Measurements from ENCODE around the gene ELF5. TPM values are rescaled to one million over a fixed set of nuclear protein-coding genes. Genes with fewer than 3 reads are reported as not detected.

The ELF5 gene
- total RNA-seq, 1 donor from 2014 or later = not detected

DNA sequence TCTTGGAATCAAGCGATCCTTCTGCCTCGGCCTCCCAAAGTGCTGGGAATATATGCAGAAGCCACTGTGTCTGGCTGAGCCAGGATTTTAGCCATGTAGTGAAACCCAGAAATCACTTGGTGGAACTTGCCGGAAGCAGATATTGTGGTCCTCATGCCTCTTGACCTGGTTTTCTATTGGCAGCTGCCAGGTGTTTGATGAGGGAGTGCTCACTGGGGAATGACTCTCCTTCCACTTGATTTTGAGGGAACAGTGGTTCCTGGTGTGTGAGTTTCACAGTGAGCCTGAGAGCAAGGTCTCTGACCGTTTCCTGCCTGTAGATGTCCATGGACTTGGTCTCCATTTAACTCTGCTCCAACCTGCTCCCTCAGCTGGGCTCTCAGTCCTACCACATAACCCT is 34.7 kb upstream of the ELF5 start:
- TF ChIP-seq, protein P1, sequence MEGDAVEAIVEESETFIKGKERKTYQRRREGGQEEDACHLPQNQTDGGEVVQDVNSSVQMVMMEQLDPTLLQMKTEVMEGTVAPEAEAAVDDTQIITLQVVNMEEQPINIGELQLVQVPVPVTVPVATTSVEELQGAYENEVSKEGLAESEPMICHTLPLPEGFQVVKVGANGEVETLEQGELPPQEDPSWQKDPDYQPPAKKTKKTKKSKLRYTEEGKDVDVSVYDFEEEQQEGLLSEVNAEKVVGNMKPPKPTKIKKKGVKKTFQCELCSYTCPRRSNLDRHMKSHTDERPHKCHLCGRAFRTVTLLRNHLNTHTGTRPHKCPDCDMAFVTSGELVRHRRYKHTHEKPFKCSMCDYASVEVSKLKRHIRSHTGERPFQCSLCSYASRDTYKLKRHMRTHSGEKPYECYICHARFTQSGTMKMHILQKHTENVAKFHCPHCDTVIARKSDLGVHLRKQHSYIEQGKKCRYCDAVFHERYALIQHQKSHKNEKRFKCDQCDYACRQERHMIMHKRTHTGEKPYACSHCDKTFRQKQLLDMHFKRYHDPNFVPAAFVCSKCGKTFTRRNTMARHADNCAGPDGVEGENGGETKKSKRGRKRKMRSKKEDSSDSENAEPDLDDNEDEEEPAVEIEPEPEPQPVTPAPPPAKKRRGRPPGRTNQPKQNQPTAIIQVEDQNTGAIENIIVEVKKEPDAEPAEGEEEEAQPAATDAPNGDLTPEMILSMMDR (conservative IDR thresholded peaks at IDR 0.05; ENCODE audit: low read depth, low read length) = no peak
- no peak overlapping the region for H3K4me3 ChIP-seq (ENCODE audit: low read depth, low read length)
- DNase-seq (ENCODE audit: low read depth) = no peak

DNA sequence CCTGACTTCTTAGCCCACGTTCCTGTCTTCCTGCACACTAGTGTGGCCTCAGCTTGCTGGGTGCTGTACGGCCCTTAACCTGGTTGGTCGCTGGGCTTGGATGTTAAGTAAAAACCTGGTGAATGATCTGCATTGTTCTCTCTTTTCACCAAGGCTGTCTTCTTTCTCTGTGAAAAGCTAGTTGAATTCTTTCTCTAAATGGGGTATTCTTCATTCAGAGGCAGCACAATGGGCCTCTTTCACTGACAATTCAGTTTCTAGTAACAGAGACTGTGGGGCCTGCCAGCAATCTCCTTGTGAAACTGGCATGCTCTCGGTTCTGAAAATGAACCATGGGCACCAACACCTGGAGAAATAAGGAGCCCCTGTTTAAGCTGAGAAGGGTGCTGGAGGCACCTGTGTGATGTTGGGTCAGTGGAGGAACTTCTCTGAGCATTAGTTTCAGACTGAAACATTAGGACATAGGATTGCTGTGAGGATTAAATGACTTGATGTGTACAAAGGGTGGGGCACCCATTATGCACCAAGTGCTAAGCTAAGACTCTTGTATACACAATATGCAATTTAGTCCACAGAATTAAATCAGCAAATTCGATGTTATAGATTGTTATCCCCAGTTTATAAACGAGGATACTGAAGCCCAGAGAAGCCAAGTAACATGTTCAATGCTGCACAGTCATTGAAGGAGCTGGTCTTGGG is 33.1 kb upstream of the ELF5 start:
- no peak overlapping the region for H3K4me3 ChIP-seq (ENCODE audit: low read depth, low read length)
- DNase-seq (ENCODE audit: low read depth) = no peak
- TF ChIP-seq, protein P1 (conservative IDR thresholded peaks at IDR 0.05; ENCODE audit: low read depth, low read length) = no peak

DNA sequence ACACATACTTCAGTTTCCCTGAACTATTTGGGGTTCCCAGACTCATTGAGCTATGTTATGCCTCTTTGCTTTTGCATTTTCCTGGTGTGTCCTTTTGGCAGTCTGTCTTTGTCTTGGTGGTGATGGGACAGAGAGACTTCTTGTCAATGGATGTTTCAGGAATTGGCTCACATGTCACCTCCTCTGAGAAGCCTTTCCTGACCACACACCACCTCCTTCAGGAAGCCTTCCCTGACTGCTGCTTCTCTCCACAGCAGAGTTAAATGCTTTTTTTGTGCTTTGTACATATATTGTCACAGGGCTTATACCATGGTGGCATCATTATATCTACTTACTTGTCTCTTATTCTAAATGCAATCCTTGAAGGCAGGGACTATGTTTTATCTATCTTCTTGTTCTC is 28.5 kb upstream of the ELF5 start:
- H3K4me3 ChIP-seq (ENCODE audit: low read depth, low read length) = no peak overlapping the region
- DNase-seq (ENCODE audit: low read depth) = no peak
- TF ChIP-seq, protein P1 (conservative IDR thresholded peaks at IDR 0.05; ENCODE audit: low read depth, low read length) = no peak

DNA sequence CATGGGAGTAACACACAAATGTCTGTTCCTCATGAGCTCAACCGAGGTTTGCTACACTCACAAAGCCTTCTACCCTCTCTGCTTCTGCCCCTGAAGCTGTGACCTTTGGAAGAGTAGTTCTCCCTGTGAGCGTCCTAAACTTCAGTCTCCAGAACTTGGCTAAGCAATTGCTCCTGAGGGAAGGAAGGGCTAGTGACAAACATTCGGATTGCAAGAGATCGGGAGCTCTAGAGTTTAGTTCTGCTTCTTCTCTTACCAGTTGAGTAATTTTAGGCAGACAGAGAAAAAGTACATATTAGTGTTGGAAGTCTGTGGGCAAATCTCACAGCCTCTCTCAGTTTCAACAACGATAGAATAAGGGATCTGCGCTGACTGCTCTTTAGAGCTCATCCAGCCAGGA is 27.3 kb upstream of the ELF5 start:
- TF ChIP-seq, protein P1 (conservative IDR thresholded peaks at IDR 0.05; ENCODE audit: low read depth, low read length) = no peak
- no peak for DNase-seq (ENCODE audit: low read depth)
- H3K4me3 ChIP-seq (ENCODE audit: low read depth, low read length) = no peak overlapping the region

DNA sequence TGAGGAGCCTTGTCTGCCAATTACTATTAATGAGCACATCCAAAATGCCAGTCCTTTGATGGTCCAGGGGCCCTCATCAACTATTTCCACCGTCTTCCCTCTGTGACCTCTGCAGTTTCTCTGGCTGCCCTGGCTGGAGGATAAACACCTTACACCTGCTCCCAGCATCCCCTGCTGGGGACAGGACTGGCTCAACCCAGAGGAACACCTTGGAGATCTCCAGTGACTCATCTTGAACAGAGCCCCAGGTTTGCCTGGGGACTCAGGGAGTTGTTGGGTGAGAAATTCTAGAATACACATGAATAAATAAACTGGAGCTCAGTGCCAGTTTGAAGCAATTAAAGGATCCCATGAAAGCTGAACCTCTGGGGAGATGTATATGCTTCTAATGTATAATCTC is 24.0 kb upstream of the ELF5 start:
- TF ChIP-seq, protein P1 (conservative IDR thresholded peaks at IDR 0.05; ENCODE audit: low read depth, low read length) = no peak
- no peak for DNase-seq (ENCODE audit: low read depth)
- no peak overlapping the region for H3K4me3 ChIP-seq (ENCODE audit: low read depth, low read length)

DNA sequence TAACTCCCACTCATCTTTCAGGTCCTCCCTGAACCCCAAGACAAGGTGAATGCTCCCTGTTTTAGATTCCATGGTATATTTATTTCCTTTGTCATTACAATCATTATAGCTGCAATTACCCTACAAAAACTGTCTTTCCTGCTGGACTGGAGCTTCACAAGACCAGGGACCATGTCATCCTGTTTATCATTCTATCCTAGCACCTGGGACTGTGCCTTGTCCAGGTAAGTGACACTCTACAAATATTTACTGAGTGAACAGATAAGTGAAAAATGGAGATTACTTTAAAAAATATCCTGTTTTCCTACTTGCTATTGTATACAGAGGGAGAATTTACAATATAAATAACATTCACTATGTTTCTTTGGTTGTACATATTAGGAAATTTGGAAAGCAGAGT is 22.5 kb upstream of the ELF5 start:
- H3K4me3 ChIP-seq (ENCODE audit: low read depth, low read length) = no peak overlapping the region
- TF ChIP-seq, protein P1 (conservative IDR thresholded peaks at IDR 0.05; ENCODE audit: low read depth, low read length) = no peak
- no peak for DNase-seq (ENCODE audit: low read depth)

DNA sequence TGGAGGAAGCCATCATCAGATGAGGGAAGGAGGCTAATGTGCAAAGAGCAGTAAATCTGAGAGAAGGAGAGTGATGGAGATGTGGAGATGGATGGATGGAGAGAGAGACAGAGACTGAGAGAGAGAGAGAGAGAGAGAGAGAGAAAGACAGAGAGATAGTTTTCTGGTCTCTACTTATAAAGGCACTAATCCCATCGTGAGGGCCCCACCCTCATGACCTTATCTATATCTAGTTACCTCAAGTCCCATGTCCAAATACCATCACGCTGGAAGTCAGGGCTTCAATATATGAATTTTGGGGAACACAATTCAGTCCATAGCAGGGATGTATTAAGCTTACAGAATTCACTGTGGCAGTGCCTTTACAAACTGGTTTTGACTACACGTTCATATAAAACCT is 21.2 kb upstream of the ELF5 start:
- DNase-seq (ENCODE audit: low read depth) = no peak

More for the DNA sequence above, 21.2 kb upstream of the ELF5 start:
- no peak overlapping the region for H3K4me3 ChIP-seq (ENCODE audit: low read depth, low read length)
- TF ChIP-seq, protein P1 (conservative IDR thresholded peaks at IDR 0.05; ENCODE audit: low read depth, low read length) = no peak
